Hepatocyte (in vitro differentiated cells): ENCODE data around the gene MYOD1.

Source experiments
- EZH2 ChIP-seq: fragments of 200-600 bp; sonication (generic); IDR thresholded peaks from 2 replicates; pipeline ENCODE4 v1.6.1; 2016; ENCODE audit warnings: antibody characterized with exemption, mild to moderate bottlenecking, borderline replicate concordance
- TF ChIP-seq, protein P1 (sequence below): fragments of 200-600 bp; sonication (generic); IDR thresholded peaks from 2 replicates; pipeline ENCODE4 v1.5.1; 2016; ENCODE audit warnings: antibody characterized with exemption, mild to moderate bottlenecking; ENCODE audit not compliant: poor library complexity

DNA sequence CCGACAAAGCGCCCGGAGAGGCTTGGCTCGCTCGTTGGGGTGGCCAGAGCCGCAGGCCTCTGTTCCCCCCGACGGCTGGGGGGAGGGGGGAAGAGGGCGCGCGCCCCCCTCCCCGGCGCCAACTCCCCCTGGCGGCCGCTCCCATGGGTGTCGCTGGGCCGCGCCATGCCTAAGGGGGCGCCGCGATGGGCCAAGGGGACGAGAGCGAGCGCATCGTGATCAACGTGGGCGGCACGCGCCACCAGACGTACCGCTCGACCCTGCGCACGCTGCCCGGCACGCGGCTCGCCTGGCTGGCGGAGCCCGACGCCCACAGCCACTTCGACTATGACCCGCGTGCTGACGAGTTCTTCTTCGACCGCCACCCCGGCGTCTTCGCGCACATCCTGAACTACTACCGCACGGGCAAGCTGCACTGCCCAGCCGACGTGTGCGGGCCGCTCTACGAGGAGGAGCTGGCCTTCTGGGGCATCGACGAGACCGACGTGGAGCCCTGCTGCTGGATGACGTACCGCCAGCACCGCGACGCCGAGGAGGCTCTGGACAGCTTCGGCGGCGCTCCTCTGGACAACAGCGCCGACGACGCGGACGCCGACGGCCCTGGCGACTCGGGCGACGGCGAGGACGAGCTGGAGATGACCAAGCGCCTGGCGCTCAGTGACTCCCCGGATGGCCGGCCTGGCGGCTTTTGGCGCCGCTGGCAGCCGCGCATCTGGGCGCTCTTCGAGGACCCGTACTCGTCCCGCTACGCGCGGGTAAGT, 16.6 kb downstream of the MYOD1 start:
- TF ChIP-seq, protein P1, sequence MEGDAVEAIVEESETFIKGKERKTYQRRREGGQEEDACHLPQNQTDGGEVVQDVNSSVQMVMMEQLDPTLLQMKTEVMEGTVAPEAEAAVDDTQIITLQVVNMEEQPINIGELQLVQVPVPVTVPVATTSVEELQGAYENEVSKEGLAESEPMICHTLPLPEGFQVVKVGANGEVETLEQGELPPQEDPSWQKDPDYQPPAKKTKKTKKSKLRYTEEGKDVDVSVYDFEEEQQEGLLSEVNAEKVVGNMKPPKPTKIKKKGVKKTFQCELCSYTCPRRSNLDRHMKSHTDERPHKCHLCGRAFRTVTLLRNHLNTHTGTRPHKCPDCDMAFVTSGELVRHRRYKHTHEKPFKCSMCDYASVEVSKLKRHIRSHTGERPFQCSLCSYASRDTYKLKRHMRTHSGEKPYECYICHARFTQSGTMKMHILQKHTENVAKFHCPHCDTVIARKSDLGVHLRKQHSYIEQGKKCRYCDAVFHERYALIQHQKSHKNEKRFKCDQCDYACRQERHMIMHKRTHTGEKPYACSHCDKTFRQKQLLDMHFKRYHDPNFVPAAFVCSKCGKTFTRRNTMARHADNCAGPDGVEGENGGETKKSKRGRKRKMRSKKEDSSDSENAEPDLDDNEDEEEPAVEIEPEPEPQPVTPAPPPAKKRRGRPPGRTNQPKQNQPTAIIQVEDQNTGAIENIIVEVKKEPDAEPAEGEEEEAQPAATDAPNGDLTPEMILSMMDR: peak; percentile 28
- TF ChIP-seq EZH2: no peak
